Astrocyte (in vitro differentiated cells and primary cell): ENCODE data around the gene KBTBD4. TPM values are rescaled to one million over a fixed set of nuclear protein-coding genes. Genes with fewer than 3 reads are reported as not detected.

Experiments used
- DNase-seq: peaks from one replicate; pipeline ENCODE4 v3.0.0-alpha.2; 2010; ENCODE audit warnings: low read depth
- FAIRE-seq: peaks from 2 replicates; lab custom pipeline; 2011; peaks lifted over from hg19 to GRCh38; lab: Jason Lieb, UNC
- H2AFZ ChIP-seq: 2 replicates; pipeline ENCODE4 v1.6.0; 2012; ENCODE audit warnings: low read depth, low read length, inconsistent platforms
- H3K27ac ChIP-seq: 2 replicates; pipeline ENCODE4 v1.5.1; 2011; ENCODE audit warnings: low read depth, low read length, inconsistent platforms
- H3K27me3 ChIP-seq: 2 replicates; pipeline ENCODE4 v1.6.0; 2011; ENCODE audit warnings: low read length, inconsistent platforms; ENCODE audit not compliant: insufficient read depth
- H3K36me3 ChIP-seq: 2 replicates; pipeline ENCODE4 v1.5.1; 2011; ENCODE audit warnings: low read length, inconsistent platforms; ENCODE audit not compliant: insufficient read depth
- H3K4me1 ChIP-seq: 2 replicates; pipeline ENCODE4 v1.5.1; 2011; ENCODE audit warnings: low read length, inconsistent platforms; ENCODE audit not compliant: insufficient read depth
- H3K4me2 ChIP-seq: 2 replicates; pipeline ENCODE4 v1.6.0; 2012; ENCODE audit warnings: low read length, inconsistent platforms
- H3K4me3 ChIP-seq: 2 replicates; pipeline ENCODE4 v1.5.1; 2011; ENCODE audit warnings: low read depth, mild to moderate bottlenecking, low read length, inconsistent platforms; ENCODE audit not compliant: insufficient read depth
- H3K79me2 ChIP-seq: 2 replicates; pipeline ENCODE4 v1.6.0; 2012; ENCODE audit warnings: mild to moderate bottlenecking, low read length, inconsistent platforms; ENCODE audit not compliant: insufficient read depth
- H3K9ac ChIP-seq: 2 replicates; pipeline ENCODE4 v1.6.0; 2012; ENCODE audit warnings: mild to moderate bottlenecking, low read length, inconsistent platforms
- H3K9me3 ChIP-seq: 2 replicates; pipeline ENCODE4 v1.5.1; 2012; ENCODE audit warnings: low read depth, mild to moderate bottlenecking, low read length, inconsistent platforms; ENCODE audit not compliant: insufficient read depth
- H4K20me1 ChIP-seq: 2 replicates; pipeline ENCODE4 v1.6.0; 2012; ENCODE audit warnings: low read length, inconsistent platforms; ENCODE audit not compliant: insufficient read depth
- H3K27ac Mint-ChIP-seq: one replicate; pipeline ENCODE4 v1.8.0; 2021; ENCODE audit warnings: mild to moderate bottlenecking, mixed read lengths; ENCODE audit not compliant: unreplicated experiment
- H3K27me3 Mint-ChIP-seq: one replicate; pipeline ENCODE4 v1.8.0; 2021; ENCODE audit warnings: low read depth, mixed read lengths; ENCODE audit not compliant: unreplicated experiment
- H3K36me3 Mint-ChIP-seq: one replicate; pipeline ENCODE4 v1.8.0; 2021; ENCODE audit warnings: low read depth, mixed read lengths; ENCODE audit not compliant: unreplicated experiment
- H3K4me1 Mint-ChIP-seq: one replicate; pipeline ENCODE4 v1.8.0; 2021; ENCODE audit warnings: low read depth, mixed read lengths; ENCODE audit not compliant: unreplicated experiment
- H3K4me3 Mint-ChIP-seq: one replicate; pipeline ENCODE4 v1.8.0; 2021; ENCODE audit warnings: mild to moderate bottlenecking, moderate library complexity, mixed read lengths; ENCODE audit not compliant: unreplicated experiment
- H3K9me3 Mint-ChIP-seq: one replicate; pipeline ENCODE4 v1.8.0; 2021; ENCODE audit warnings: mild to moderate bottlenecking, mixed read lengths; ENCODE audit not compliant: unreplicated experiment
- EZH2 ChIP-seq: IDR thresholded peaks from 2 replicates; pipeline ENCODE4 v1.6.1; 2012; ENCODE audit warnings: mild to moderate bottlenecking, low read length, inconsistent platforms; ENCODE audit not compliant: insufficient read depth
- total RNA-seq: library from RNA; stranded (reverse); gene quantifications from 2 replicates; pipeline ENCODE4 v1.2.1, GENCODE V29; 2021
- TF ChIP-seq, protein P1 (sequence below): IDR thresholded peaks from 2 replicates; pipeline ENCODE4 v1.5.1; 2011; ENCODE audit warnings: low read depth, mild to moderate bottlenecking, inconsistent platforms, low read length, moderate library complexity; ENCODE audit not compliant: insufficient read depth

KBTBD4 gene
- total RNA-seq, 1 donor from 2014 or later, result 11.9 TPM

DNA sequence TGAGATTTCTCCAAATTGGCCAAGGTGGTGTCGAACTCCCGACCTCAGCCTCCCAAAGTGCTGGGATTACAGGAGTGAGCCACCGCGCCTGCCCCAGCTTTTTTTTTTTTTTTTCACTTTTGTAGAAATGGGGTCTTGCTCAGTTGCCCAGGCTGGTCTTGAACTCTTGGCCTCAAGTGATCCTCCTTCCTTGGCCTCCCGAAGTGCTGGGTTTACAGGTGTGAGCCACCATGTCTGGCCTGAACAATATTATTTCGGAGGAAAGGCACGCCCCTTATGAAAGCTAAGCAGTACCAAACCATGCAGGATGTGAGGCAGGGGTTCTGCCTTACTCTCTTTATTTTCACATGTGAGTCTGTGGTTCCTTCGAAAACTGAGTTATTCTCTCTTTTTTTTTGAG is 47.5 kb upstream of the KBTBD4 start:
- H3K27me3 Mint-ChIP-seq, result no peaks in the 10 kb centered on the region
- no peaks in the 10 kb centered on the region for H3K4me1 Mint-ChIP-seq
- no peaks in the 10 kb centered on the region for H4K20me1 ChIP-seq
- no peak overlapping the region for H3K4me3 ChIP-seq
- H3K4me1 ChIP-seq, result no peaks in the 10 kb centered on the region
- H3K27ac Mint-ChIP-seq, result no peak overlapping the region
- H3K36me3 Mint-ChIP-seq, result peaks cover 17% of the 10 kb centered on the region
- no peaks in the 10 kb centered on the region for H3K9me3 Mint-ChIP-seq
- H3K36me3 ChIP-seq, result peaks cover 49% of the 10 kb centered on the region
- no peak for DNase-seq
- H3K9ac ChIP-seq, result no peak overlapping the region
- H3K27me3 ChIP-seq, result no peaks in the 10 kb centered on the region
- no peak for FAIRE-seq
- no peak overlapping the region for H3K27ac ChIP-seq
- H3K9me3 ChIP-seq, result no peaks in the 10 kb centered on the region
- TF ChIP-seq, protein P1, sequence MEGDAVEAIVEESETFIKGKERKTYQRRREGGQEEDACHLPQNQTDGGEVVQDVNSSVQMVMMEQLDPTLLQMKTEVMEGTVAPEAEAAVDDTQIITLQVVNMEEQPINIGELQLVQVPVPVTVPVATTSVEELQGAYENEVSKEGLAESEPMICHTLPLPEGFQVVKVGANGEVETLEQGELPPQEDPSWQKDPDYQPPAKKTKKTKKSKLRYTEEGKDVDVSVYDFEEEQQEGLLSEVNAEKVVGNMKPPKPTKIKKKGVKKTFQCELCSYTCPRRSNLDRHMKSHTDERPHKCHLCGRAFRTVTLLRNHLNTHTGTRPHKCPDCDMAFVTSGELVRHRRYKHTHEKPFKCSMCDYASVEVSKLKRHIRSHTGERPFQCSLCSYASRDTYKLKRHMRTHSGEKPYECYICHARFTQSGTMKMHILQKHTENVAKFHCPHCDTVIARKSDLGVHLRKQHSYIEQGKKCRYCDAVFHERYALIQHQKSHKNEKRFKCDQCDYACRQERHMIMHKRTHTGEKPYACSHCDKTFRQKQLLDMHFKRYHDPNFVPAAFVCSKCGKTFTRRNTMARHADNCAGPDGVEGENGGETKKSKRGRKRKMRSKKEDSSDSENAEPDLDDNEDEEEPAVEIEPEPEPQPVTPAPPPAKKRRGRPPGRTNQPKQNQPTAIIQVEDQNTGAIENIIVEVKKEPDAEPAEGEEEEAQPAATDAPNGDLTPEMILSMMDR, result no peak
- no peak for TF ChIP-seq EZH2
- H3K4me2 ChIP-seq, result no peak overlapping the region
- H3K4me3 Mint-ChIP-seq, result no peak overlapping the region
- no peak overlapping the region for H2AFZ ChIP-seq
- H3K79me2 ChIP-seq, result no peaks in the 10 kb centered on the region

DNA sequence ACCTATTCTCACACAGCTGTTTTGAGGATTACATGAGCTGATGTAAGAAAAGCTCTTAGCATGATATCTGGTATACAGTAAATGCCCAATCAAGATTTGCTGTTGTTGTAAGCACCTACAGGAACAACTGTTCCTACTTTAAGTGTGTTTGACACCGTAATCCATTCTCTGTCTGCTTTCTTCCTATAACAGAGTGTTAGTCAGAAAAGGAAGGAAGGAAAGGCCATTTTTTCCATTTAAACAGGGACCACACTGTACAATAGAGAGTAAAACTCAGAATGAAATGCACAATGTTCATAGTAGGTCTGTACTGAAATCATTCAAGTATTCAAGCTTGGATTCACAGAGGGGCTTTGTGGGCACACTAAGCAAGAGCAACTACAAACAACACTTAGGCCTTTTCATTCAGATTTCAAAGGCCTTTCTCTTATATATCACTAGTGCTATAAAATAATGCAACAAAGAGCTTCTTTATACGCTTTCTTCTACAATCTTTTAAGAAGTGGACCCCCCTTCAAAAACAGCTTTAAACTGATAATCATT is 42.1 kb upstream of the KBTBD4 start:
- no peaks in the 10 kb centered on the region for H3K27me3 Mint-ChIP-seq
- no peak overlapping the region for H3K27ac Mint-ChIP-seq
- TF ChIP-seq, protein P1, result no peak
- no peak for TF ChIP-seq EZH2
- H3K36me3 Mint-ChIP-seq, result peaks cover 4% of the 10 kb centered on the region
- DNase-seq, result no peak
- no peaks in the 10 kb centered on the region for H3K4me1 Mint-ChIP-seq
- Histone ChIP-seq H3K79me2 (no peaks in the 10 kb centered on the region), H3K9ac (no peak overlapping the region), H4K20me1 (peaks cover 7% of the 10 kb centered on the region), H3K27ac (no peak overlapping the region), H3K4me2 (no peak overlapping the region), H3K27me3 (no peaks in the 10 kb centered on the region), H3K4me1 (peaks cover 10% of the 10 kb centered on the region), H3K4me3 (no peak overlapping the region), H3K9me3 (no peaks in the 10 kb centered on the region), H2AFZ (no peak overlapping the region), H3K36me3 (peaks cover 40% of the 10 kb centered on the region)
- H3K9me3 Mint-ChIP-seq, result no peaks in the 10 kb centered on the region
- FAIRE-seq, result no peak
- H3K4me3 Mint-ChIP-seq, result no peak overlapping the region

DNA sequence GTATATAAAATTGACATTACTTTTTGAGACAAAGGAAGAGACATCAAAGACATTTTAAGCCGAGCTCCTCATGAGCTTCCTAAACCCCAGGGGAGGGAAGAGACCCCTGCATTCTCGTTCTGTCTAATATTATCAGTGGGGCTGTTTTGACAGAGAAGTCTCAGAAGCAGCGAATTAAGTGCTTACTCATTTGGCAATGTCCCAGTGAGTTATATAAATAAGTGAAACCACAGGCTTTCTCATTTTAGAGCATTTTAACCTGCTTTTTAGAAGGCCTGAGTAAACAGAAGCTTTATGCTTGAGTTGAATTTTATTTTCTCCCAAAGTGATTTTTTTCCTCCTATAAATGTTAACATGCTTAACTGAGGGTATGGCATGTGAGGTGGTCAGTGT is 38.6 kb upstream of the KBTBD4 start:
- FAIRE-seq (no peak), DNase-seq (peak; percentile 68)
- peak overlapping the region; percentile 38 for H3K9ac ChIP-seq
- Mint-ChIP-seq H3K27ac (peak overlapping the region; percentile 67), H3K4me3 (no peak overlapping the region), H3K36me3 (no peaks in the 10 kb centered on the region), H3K4me1 (no peaks in the 10 kb centered on the region), H3K9me3 (no peaks in the 10 kb centered on the region), H3K27me3 (no peaks in the 10 kb centered on the region)
- H3K27ac ChIP-seq, result peak overlapping the region; percentile 37
- H3K79me2 ChIP-seq, result no peaks in the 10 kb centered on the region
- TF ChIP-seq EZH2, result no peak
- TF ChIP-seq, protein P1, result no peak
- H2AFZ ChIP-seq, result no peak overlapping the region
- H3K36me3 ChIP-seq, result peaks cover 21% of the 10 kb centered on the region
- no peaks in the 10 kb centered on the region for H3K27me3 ChIP-seq
- H3K9me3 ChIP-seq, result no peaks in the 10 kb centered on the region
- no peak overlapping the region for H3K4me3 ChIP-seq
- H4K20me1 ChIP-seq, result peaks cover 7% of the 10 kb centered on the region
- peaks cover 10% of the 10 kb centered on the region for H3K4me1 ChIP-seq
- peak overlapping the region; percentile 50 for H3K4me2 ChIP-seq
